Measurements from ENCODE around the gene DUSP2.

DUSP2 gene

DNA sequence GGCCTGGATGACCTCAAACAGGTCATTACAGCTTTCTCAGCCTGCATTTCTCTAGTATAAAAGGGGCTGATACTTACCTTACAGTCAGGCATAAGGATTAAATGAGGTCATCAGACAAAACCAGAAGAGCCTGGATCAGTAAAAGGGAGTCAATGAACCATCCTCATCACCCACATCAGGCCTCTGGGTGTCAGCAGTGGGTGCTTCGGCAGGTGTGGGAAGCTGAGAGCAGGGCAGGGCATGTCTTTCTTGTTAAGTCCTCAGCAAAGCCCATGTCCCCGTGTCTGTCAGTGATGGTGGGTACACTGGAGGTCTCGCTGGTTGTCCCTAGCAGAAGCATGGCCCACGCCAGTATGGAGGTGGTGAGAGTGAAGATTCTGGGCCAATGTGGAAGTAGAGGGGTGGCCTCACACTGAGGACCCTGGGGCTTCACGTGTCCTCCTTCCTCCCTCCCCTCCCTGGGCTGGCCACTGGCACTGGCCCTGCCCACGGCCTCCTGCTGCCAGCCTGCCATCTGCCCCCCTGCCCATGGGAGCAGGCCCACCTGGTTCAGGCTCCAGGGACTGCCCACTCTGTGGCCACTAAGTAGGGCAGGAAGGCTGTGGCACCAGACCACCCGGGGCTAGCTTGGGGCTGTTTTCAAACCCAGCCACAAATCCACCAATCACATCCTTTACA, 33.3 kb downstream of the DUSP2 start:
- no peak for DNase-seq

DNA sequence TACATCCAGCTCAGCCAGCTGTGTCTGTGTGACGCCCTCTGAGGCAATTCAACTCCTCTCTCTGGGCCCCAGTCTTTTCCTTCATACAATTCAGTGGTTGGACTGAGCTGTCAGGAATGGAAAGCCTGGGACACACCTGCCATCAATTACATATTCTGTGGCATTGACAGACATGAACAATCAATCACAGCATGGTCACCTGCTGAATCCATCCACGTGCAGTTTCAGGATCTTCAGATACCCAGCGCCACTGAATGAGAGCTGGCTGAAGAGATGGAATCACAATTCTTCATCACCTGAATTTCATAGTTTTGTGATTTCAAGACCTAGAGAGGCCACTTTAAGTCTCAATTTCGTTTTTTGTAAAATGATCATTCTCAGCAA, 34.0 kb downstream of the DUSP2 start:
- DNase-seq = no peak

DNA sequence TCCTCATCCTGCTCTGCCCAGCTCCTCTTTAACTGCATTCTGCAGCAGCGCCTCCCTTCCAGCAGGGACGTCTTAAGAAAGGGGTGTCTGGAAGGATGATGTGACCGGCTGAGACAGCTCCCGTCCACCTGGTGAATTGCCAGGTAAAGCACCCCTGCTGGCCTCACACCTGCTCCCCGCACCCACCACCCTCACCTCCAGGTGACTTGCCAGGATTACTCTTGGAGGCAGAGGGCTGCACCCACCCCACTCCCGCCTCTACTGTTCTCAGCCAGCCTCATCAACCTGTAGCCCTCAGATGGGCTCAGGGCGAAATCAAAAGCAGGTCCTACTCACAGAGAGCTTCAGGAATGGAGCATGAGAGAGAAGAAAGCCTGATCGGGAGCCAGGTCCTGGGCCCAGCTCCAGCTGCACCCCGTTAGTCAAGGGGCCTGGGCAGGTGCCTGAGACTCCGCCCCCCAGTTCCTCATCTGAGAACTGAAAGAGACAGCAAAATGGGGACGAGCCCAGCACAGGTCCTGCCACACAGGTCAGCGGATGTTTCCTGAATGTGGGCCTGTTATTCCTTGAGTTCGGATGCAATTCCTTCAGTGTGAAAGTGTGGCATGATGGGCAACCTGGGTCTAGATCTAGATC, 34.5 kb downstream of the DUSP2 start:
- no peak for DNase-seq

DNA sequence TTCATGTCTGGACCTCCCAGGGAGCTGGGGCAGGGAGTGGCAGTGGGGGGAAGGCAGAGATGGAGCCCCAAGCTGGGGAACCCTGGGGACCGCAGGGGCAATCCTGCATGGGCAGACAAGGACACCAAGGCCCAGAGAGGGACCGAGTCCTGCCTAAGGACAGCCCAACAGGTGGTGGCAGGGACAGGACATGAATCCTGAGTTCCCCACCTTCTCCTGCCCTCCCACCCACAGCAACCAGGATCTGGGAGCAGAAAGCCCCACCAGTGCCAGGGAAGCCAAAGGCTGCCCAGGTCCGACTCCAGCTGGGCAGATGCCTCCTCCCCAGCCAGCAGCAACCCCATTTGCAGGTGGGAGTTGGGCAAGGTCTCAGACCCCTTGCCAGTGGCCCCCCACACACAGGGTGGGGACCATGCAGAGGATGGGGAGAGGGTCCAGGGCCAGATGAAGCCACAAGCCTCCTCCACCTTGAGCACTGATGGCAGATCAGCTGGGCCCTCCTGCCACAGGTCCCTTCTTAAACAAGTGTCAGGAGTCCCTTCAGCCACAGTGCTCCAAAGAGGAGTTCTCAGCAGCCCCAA, 35.2 kb downstream of the DUSP2 start:
- no peak for DNase-seq

DNA sequence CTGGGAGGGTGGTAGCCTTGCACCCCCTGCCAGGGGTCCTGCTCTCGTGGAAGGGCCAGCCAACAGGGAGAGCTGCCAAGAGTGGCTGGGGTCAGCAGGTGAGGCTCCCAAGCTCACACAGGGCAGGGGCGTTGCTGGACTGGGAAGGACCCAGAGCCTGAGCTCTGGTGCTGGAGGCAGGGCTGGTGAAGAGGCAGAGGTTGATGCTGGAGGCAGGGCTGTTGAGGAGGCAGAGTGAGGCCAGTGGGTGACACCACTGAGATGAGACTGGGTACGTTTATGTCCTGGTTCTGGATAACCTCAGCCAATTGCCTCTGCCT, 35.9 kb downstream of the DUSP2 start:
- DNase-seq = no peak

DNA sequence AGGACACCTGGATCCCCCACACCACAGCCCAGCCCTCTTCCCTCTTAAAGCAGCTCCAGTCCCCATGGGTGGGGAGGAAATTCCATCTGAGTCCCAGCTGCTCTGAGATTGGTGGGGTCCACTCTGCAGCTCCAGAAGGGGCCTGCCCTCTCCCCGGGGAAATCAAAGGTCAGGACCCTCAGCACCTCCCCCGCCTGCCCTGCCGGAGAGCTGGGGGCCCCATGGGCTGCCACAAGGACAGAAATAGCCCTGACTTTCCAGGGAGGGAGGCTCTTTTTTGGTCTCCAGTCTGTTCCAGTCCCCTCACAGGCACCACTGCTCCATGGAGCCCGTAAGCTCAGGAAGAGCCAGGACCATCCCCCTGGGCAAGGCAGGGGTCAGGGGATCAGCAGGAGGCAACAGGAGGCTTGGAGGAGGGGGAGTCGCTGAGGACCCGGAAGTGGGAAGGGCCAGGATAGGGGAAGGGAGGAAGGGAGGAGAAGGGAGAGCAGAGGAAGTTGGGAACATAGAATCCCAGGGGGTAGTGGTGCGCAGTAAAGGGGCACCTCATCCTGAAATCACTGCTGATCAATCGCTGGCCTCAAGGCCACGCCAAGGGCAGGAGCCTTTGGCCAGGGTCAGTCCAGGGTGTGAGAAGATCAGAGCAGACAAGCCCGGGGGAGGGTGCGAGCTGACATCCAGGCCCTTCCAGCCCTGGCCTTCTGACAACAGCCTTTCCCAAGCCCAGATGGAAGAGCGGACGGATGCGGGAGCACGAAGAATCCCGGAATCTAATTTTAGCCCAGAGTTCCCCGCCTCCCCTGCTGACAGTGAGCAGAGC, 36.5 kb downstream of the DUSP2 start:
- no peak for DNase-seq

DNA sequence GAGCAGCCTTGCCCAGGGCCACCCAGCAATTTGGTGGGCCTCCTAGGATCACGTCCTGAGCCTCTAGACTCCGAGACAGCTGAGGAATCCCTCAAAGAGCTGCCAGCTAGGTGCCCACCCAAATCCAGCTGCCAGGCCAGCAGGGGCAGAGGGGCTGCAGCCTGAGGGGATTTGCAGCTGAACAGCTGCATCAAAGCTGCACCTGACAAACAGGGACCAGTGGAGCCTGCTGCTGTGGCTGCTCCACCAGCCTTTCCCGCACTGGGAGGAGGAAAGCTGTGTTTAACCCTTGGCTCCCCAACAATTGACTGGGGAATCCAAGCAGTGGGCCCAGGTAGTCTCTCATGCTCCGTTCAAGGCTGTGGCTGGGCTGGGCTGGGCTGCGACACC, 37.1 kb downstream of the DUSP2 start:
- DNase-seq = no peak

DNA sequence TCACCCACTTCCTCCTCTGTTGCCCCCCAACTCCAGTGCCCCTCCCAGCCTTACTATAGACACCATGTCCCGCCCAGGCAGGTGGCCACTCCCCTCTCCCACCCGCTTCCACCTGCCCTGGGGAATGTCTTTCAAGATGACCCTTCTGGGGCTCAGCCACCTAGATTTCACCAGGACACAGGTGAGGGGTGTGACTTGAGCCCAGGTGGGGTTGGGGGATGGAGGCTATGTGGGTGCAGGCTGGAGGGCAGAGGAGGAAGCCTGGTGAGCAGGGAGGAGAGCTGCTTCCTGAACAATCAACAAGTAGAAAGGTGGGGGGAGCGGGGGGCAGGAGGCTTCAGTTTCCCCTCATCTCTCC, 37.6 kb downstream of the DUSP2 start:
- no peak for DNase-seq

DNA sequence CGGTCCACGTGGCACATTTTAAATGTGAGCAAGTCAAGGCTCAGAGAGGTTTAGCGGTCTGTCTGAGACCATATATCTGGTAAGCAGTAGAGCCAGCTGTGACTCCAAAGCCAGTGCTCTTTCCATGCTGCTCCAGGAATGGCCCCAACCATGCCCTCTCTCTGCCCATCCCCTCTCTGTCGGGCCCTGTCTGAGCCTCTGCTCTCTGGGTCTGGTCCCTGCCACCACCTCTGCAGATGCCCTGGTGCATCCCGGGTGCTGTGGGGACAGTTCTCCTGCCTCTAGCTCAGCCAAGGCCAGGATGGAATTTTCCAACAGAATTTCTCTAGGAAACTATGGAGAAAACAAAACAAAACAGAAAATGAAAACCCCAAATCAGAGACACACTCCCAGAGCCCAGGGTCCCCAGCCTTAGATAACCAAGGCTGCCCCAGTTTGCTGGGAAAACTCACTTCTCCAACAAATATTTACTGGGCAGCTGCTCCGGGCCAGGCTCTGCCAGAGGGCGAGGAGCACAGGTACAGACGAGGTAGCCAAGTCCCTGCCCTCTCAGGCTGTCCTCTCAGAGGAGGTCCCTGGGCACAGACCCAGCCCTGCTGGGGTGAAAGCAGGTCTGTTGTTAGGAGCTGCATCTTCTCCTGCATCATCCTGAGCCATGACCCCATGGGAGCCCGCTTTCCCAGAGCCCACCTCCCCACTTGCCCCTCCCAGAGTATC, 38.1 kb downstream of the DUSP2 start:
- DNase-seq = no peak

DNA sequence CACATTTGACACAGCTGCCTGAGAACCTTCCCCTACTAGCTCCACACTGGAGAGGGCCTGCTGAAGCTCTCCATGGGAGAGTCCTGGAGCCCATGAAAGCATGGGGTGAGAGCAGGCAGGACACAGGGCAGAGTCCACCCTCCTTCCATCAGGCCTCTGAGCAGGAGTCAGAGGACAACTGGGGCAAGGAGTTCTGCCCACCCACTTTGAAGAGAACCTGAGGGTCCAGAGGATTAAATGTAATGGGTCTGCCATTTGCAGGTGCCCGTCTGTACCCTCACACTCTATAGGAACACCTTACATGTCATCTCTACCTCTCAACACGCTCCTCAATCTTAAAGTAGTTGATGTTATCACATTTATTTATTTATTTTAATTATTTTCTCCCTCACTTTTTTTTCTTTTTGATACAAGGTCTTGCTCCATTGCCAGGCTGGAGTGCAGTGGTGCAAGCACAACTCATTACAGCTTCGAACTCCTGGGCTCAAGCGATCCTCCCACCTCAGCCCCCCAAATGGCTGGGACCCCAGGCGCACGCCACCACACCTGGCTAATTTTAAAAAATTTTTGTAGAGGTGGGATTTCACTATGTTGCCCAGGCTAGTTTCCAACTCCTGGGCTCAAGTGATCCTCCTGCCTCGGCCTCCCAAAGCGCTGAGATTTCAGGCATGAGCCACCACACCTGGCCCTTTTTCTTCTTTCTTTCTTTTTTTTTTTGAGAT, 39.1 kb downstream of the DUSP2 start:
- DNase-seq = no peak

DNA sequence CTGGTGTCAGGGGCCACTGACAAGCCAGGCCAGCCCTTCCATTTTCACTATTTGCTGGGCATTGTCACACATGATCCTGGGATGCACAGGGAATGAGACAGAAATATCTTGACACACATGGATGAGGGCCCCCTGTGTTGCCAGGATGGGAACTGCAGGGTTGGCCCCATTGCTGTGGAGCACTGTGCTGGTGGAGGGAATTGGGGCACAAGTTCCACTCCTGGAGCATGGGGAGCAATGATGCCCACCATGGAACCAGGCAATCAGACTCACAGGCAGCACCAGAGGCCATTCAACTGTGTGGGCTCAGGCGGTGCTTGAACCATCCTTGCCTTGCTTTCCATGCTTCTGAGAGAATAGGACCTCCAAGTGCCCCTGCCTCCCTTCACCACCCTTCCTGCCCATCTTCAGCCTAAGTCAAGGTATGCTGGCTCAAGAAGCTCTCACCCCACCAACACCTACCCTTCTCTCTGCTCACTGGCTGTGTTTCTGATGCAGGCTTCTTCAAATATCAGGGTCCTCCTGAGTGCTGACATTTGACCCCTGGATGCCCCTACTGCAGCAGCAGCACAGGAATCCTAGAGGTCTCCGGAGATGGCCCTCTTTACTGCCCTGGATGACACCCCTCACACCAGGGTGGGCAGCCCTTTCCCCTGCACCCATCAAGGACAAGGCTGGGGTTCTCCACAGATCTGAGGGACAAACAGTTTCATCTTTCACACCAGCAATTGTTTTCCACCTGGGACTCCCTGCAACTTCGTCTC, 39.9 kb downstream of the DUSP2 start:
- DNase-seq = no peak

DNA sequence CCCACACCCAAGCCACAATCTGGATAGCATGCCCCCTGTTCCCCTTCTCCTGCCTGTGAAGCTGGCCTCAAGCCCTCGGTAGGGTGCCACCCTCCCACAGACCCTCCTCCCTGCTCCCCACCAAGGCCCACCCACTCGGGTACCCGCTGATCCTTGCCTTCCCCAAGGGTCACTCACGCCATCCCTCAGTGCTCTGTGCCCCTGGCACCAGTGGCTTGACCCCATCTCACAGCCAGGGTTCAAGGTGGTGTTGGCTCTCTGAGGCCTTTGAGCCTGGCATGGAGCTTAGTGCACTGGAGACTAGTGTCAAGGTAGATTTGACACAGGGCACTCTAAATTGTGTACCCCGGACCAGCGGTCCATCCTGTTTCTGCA, 40.8 kb downstream of the DUSP2 start:
- no peak for DNase-seq

DNA sequence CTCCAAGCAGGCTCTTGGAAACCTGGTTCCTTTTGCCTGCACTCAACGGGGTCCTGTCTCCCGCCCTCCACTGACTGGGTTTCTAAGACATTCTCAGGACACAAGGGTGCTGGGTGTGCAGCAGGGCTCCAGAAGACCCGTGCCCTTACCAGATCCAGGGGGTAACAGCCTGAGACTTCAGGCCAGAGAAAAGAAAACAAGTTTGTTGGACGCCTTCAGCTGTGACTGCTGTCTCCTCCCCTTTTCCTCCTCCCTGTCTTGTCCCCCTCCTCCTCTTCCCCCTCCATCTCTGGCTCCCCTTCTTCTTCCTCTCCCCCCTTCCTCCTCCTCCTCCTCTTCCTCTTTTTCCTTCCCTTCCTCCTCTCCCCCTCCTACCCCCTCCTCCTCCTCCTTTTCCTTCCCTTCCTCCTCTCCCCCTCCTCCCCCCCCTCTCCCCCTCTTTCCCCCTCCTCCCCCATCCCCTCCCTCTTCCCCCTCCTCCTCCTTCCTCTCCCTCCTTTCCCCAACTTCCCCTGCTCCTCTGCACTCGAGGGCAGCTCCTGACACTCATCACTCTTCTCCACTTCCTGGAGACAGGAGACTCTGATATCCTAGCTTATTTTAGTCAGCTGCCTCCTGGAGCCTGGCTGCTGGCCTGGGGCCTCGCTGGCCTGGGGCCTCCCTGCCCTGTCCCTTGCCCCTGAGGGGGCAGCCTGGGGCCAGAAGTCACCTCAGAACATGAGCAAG, 41.3 kb downstream of the DUSP2 start:
- no peak for DNase-seq

DNA sequence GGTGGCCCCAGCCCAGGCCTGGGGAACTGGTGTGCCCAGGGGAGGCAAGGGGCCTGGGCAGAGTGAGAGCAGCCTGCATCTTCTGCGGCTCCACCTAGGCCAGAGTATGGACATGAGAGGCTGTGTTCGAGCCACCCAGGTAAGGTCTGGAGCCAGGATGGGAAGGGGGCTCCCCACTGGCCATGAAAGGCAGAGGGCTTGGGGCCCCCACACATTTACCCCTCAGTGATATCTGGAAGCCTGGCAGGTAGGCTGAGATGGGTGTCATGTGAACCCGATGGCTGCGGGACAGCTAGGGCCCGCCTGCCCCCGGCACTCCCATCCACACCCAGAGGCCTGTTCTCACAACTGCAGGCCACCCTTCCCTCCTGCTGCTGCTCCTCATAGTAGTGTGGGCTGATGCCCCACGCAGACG, 42.0 kb downstream of the DUSP2 start:
- DNase-seq = no peak

DNA sequence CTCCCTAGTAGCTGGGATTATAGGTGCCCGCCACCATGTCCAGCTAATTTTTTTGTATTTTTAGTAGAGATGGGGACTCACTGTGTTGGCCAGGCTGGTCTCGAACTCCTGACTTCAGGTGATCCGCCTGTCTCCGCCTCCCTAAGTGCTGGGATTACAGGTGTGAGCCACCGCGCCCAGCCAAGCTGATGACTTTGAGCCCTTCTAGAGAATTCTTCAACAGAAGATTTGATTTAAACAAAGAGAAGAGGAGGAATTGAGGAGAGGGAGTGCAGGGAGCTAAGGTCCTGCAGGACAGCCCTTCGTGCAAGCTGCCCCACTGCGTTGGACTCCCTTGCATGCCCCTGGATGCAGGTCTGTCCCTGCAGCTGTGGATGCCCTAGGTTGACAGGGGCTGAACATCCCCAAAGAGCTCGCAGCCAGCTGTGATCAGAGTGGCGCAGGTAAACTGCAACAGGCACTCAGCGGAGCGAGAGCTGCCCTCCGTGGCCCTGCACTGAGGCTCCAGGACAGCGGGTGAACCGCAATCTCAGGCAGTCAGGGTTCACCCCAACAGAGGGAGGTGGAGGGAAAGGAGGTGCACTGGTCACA, 42.5 kb downstream of the DUSP2 start:
- no peak for DNase-seq

DNA sequence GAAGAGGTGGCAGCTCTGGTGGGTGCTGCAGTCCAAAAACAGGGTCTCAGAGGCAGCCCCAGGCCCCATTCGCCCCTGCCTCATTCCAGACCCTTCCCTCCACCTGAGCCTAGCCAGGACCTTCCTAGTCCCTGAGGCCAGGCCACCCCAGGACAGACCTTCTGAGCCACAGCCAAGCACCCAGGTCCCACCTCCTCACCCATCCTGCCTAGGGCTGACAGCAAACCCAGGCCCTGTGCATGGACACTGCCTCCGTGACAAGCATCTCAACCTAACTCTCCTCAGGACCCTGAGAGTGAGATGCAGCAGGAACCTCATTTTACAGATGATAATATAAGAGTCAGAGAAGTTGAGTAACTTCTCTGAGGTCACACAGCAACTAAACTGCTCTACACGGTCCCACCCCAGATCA, 44.3 kb downstream of the DUSP2 start:
- DNase-seq = no peak

DNA sequence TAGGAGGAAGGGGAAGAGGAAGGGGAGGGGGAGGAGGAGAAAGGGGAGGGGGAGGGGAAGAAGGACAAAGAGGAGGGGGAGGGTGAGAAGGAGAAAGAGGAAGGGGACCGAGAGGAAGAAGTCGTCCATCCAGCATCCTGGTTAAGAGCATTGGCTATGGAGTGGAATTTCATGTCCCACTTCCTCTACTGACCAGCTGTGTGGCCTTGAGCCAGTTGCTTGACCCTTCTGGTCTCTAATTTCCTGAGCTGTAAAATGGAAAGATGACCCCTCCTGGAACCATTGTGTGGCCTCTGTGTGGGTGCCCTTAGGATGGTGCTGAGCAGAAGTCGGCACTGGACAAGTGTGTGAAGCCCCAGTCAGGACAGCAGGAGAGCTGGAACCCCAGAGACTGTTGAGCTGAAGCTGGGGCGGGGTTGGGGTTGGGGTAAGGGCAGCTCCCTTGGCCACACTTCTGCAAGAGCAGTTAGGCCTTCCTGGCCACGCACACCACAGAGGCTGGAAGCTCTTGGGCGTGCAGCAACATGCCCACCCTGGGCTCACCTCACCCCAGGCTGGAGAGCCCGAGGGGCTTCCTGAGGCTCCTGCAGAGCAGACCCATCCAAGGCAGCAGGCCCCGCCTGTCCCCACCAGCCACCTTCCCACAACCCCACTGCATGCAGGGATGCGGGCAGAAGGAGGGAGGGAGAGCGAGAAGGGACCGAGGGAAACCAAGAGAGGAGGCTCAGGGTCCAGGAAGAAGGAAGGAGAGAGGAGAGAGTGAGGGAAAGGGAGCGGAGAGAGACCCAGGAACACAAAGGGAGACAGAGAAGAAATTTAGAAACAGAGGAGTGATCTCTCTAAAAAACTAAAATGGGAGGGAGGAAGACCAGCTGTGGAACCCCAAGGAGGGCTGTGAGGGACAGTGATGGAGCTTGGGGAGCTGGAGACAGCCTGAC, 45.1 kb downstream of the DUSP2 start:
- no peak for DNase-seq

DNA sequence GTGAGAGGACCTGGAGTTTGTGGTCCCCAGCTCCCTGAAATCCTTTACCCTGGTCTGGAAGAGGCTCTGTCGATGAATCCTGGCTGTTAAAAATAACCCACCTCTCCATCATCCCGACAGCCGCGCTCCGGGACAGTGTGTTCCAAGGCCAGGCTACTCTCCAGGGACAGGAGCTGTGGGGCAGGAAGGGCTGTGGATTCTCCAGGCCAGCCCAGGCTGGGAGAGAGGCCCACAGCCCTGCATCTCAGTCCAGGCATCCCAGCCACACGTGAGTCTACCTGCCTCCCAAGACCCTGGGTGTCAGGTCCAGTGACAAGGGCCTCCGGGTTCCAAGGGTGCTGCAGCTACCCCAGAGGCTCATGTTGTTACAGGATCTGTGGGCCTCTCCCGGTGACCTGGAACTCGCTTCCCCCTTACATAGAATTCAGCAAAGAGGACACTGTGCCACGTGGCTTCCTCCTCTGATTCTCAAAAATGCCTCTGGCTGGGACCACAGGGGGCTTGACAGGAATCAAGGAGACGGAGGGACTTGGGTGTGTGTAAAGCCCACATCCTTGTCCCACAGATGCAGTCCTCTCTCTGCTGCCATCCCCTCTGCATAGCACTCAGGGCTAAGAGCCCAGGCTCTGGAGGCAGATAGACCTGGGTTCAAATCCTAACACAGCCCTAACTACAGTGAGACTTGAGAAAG, 46.2 kb downstream of the DUSP2 start:
- DNase-seq = no peak

Measured in amniotic stem cell (primary cell).